ENCODE measurements around the gene UFSP1. TPM values are rescaled to one million over a fixed set of nuclear protein-coding genes. Genes with fewer than 3 reads are reported as not detected.
"Not testable (repeated sequence)": the region's sequence is repeated elsewhere in the genome, so short reads cannot be mapped to it uniquely, and the experiment has no call there.

UFSP1 gene
- 1 to 10 TPM; 4.7 to 8.0 (median 7.3) TPM for total RNA-seq

GRCh38 chr7:100888988-100889750 lies at the start of gene UFSP1:
Gene UFSP1, minus strand, starts transcription at chr7:100889715. Its CDS starts 444 bp downstream, at chr7:100889271.
- peak; percentile 42 for ATAC-seq (ENCODE audit: low FRiP score)
- no peak for TF ChIP-seq CTCF (IDR thresholded peaks at IDR 0.05)
- DNase-seq (ENCODE audit: low spot score): no peak

- not testable (repeated sequence) for ATAC-seq (ENCODE audit: low FRiP score)
Measured at GRCh38 chr7:100936167-100936566, 46.7 kb upstream of the UFSP1 start.

DNA sequence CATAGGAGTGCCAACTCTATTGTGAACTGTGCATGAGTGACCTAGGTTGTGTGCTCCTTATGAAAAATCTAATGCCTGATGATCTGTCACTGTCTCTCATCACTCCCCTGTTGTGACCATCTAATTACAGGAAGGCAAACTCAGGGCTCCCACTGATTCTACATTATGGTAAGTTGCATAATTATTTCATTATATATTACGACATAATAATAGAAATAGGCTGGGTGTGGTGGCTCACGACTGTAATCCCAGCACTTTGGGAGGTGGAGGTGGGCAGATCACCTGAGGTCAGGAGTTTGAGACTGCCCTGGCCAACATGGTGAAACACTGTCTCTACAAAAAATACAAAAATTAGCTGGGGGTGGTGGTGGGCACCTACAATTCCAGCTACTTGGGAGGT lies 45.9 kb upstream of the UFSP1 start:
- not testable (repeated sequence) for ATAC-seq (ENCODE audit: low FRiP score); DNase-seq (ENCODE audit: low spot score)

More at GRCh38 chr7:100936167-100936566, 46.7 kb upstream of the UFSP1 start:
- not testable (repeated sequence) for DNase-seq (ENCODE audit: low spot score)

- ATAC-seq (ENCODE audit: low FRiP score) (no peak), DNase-seq (ENCODE audit: low spot score) (no peak)
- TF ChIP-seq CTCF (IDR thresholded peaks at IDR 0.05): no peak
Measured at GRCh38 chr7:100933734-100934133, 44.2 kb upstream of the UFSP1 start.

DNA sequence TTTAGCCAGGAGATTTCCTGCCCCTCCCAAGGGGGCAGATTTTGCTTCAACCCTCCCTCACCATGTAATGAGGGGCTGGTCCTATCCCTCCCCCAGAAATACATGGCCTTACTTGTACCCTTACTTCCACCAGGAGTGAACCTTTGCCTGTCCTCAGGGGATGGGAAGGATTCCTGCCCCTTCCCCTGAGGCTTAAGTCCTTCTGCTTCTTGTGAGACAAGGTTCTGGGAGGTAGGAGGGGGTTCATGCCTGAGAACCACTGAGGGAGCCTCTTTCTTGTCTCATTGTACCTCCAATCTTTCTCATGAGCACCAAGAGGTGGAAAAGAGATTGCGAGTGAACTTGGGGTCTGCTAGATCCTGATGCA lies 40.3 kb upstream of the UFSP1 start:
- ATAC-seq (ENCODE audit: low FRiP score): no peak
- TF ChIP-seq CTCF (IDR thresholded peaks at IDR 0.05): no peak

DNA sequence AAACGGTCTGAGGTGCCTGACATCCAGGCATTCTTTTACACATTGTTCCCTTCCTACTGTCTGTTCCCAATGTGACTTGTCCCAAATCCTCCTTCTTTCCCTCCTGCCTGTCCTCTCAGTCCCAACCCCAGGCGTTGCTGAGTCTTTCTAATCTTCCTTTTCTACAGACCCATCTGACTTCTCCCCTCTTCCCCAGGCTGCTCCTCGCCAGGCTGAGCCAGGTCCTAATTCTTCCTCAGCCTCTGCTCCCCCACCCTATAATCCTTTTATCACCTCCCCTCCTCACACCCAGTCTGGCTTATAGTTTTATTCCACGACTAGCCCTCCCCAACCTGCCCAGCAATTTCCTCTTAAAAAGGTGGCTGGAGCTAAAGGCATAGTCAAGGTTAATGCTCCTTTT lies 34.1 kb upstream of the UFSP1 start:
- DNase-seq (ENCODE audit: low spot score); ATAC-seq (ENCODE audit: low FRiP score): not testable (repeated sequence)

More for the DNA sequence above, 40.3 kb upstream of the UFSP1 start:
- DNase-seq (ENCODE audit: low spot score): no peak

DNA sequence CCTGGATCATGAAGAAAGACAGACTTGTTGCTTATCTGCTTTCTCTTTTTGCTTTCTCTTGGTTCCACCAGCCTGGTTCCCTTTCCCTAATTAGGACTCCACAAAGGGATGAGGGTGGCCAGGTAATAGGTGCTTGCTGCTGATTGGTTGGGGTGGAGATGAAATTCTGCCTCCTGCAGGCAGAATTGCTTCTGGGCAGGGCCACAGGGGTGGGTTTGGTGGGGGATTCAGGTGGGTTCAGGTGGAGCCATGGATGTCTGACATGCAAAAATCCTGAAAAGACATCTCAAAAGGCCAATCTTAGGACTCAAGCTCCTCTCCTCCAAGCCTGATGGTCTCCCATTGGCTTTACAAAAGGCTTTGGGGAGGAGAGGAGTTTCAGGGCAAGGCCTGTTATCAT lies 31.5 kb upstream of the UFSP1 start:
- no peak for ATAC-seq (ENCODE audit: low FRiP score)
- DNase-seq (ENCODE audit: low spot score): no peak
- no peak for TF ChIP-seq CTCF (IDR thresholded peaks at IDR 0.05)

DNA sequence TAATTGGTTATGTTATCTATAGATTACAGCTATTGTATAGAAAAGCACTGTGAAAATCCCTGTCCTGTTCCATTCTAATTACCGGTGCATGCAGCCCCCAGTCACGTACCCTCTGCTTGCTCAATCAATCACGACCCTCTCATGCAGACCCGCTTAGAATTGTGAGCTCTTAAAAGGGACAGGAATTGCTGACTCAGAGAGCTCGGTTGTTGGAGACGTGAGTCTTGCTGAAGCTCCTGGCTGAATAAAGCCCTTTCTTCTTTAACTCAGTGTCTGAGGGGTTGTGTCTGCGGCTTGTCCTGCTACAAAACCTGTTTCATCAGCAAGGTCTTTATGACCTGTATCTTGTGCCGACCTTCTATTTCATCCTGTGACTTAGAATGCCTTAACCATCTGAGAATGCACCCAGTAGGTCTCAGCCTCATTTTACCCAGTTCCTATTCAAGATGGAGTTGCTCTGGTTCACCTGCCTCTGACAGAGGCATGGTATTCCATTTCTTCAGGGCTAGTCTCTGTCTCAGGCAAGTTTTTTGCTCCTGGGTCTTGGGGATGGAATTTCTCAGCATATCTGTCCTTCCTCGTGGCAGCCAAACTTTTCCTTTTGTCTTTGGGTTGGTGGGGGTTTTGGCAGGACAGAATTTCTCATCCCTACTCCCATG lies 30.4 kb upstream of the UFSP1 start:
- not testable (repeated sequence) for ATAC-seq (ENCODE audit: low FRiP score); DNase-seq (ENCODE audit: low spot score)

GRCh38 chr7:100919335-100919734 lies 29.8 kb upstream of the UFSP1 start:
- DNase-seq (ENCODE audit: low spot score); ATAC-seq (ENCODE audit: low FRiP score): not testable (repeated sequence)

Data from omental fat pad (tissue), 4 donors.